A549 (cell line): ENCODE results near the gene THADA. TPM values are rescaled to one million over a fixed set of nuclear protein-coding genes. Genes with fewer than 3 reads are reported as not detected.

Experiments
- ATAC-seq, 2 experiments: fragments of 200-7000 bp in 1 of 2; fragments of >200 bp in 1 of 2; cut with Nextera tagmentation in 1 of 2; cut with Tn5 transposase in 1 of 2; 3 replicates each; pipeline versions ENCODE4 v1.8.0 to v1.9.1; 2018 to 2020; ENCODE audit warnings: mild to moderate bottlenecking in 1 of 2, moderate library complexity in 1 of 2
- CTCF ChIA-PET: fragments of 300-600 bp; sonication (Branson Sonifier 250); formaldehyde crosslinking; extraction: SDS; loops from one replicate; lab custom pipeline; 2021; ENCODE audit warnings: antibody characterized with exemption, inconsistent platforms; lab: Yijun Ruan, JAX
- POLR2A ChIA-PET: fragments of 350-600 bp; formaldehyde crosslinking; extraction: SDS; loops from one replicate; lab custom pipeline; 2021; ENCODE audit warnings: antibody characterized with exemption, inconsistent platforms; lab: Yijun Ruan, JAX
- DNase-seq, 2 experiments: peaks; one replicate each; pipeline versions ENCODE4 v3.0.0 to v3.0.0-alpha.2; 2011 to 2016; ENCODE audit warnings: low read depth in 1 of 2, low spot score in 1 of 2
- FAIRE-seq: peaks from 2 replicates; lab custom pipeline; 2011; peaks lifted over from hg19 to GRCh38; lab: Jason Lieb, UNC
- H3K27ac ChIP-seq, 2 experiments: fragments of >200 bp; sonication (Bioruptor Twin); formaldehyde crosslinking; 3 replicates each; pipeline ENCODE4 v1.5.1; 2016 to 2017
- H3K4me1 ChIP-seq: fragments of >200 bp; sonication (Bioruptor Twin); formaldehyde crosslinking; 3 replicates; pipeline ENCODE4 v1.6.1; 2016
- H3K4me2 ChIP-seq: fragments of >200 bp; sonication (Bioruptor Twin); formaldehyde crosslinking; 3 replicates; pipeline ENCODE4 v1.6.1; 2016
- H3K4me3 ChIP-seq: fragments of >200 bp; sonication (Bioruptor Twin); formaldehyde crosslinking; 3 replicates; pipeline ENCODE4 v1.5.1; 2016
- H3K9me3 ChIP-seq: fragments of >200 bp; sonication (Bioruptor Twin); formaldehyde crosslinking; 3 replicates; pipeline ENCODE4 v1.6.1; 2016
- ATOH8 ChIP-seq: fragments of 250-450 bp; sonication (Bioruptor Pico); IDR thresholded peaks from 2 replicates; pipeline ENCODE4 v1.5.0; 2020; ENCODE audit warnings: low read depth, mild to moderate bottlenecking, moderate library complexity
- CEBPB ChIP-seq, 2 experiments: fragments of >200 bp in 1 of 2; sonication (Bioruptor Twin) in 1 of 2; formaldehyde crosslinking in 1 of 2; IDR thresholded peaks; 2 replicates each; pipeline ENCODE4 v1.6.1; 2012 to 2016
- CHD2 ChIP-seq: fragments of 150-350 bp; IDR thresholded peaks from 2 replicates; pipeline ENCODE4 v1.6.1; 2014; ENCODE audit warnings: low read length; ENCODE audit not compliant: partially characterized antibody
- CHD4 ChIP-seq: fragments of 200-600 bp; sonication (generic); IDR thresholded peaks from 2 replicates; pipeline ENCODE4 v1.6.1; 2016; ENCODE audit warnings: antibody characterized with exemption, mild to moderate bottlenecking, borderline replicate concordance
- E2F6 ChIP-seq: IDR thresholded peaks from 2 replicates; pipeline ENCODE4 v1.6.1; 2012; ENCODE audit warnings: low read depth, borderline replicate concordance
- ELK1 ChIP-seq: fragments of 150-350 bp; IDR thresholded peaks from 2 replicates; pipeline ENCODE4 v1.6.1; 2014; ENCODE audit warnings: low read depth, mild to moderate bottlenecking, low read length
- ESRRA ChIP-seq: fragments of 150-350 bp; IDR thresholded peaks from 2 replicates; pipeline ENCODE4 v1.6.1; 2014; ENCODE audit warnings: mild to moderate bottlenecking, low read length, borderline replicate concordance
- FOSB ChIP-seq: fragments of 250-450 bp; sonication (Bioruptor Pico); IDR thresholded peaks from 2 replicates; pipeline ENCODE4 v1.5.0; 2020; ENCODE audit warnings: mild to moderate bottlenecking, moderate library complexity
- GATA3 ChIP-seq: IDR thresholded peaks from 2 replicates; pipeline ENCODE4 v1.6.1; 2012; ENCODE audit warnings: borderline replicate concordance
- HEYL ChIP-seq: fragments of 250-450 bp; sonication (Bioruptor Pico); IDR thresholded peaks from 2 replicates; pipeline ENCODE4 v1.8.0; 2021; ENCODE audit warnings: mild to moderate bottlenecking, moderate library complexity
- HOXB5 ChIP-seq: fragments of 250-450 bp; sonication (Bioruptor Pico); IDR thresholded peaks from 2 replicates; pipeline ENCODE4 v1.5.0; 2020; ENCODE audit warnings: mild to moderate bottlenecking, moderate library complexity
- MYC ChIP-seq: IDR thresholded peaks from 2 replicates; pipeline ENCODE4 v1.6.1; 2012; ENCODE audit warnings: mild to moderate bottlenecking, inconsistent platforms, low read length, improper control_type of control experiment, borderline replicate concordance
- NFE2L2 ChIP-seq: fragments of 150-350 bp; conservative IDR thresholded peaks from 2 replicates; pipeline ENCODE4 v1.6.1; 2014; ENCODE audit warnings: low read length
- PHF8 ChIP-seq: fragments of 200-600 bp; sonication (generic); IDR thresholded peaks from 2 replicates; pipeline ENCODE4 v1.6.1; 2016; ENCODE audit warnings: low read depth, mild to moderate bottlenecking, antibody characterized with exemption, moderate library complexity, borderline replicate concordance
- POLR2A ChIP-seq: IDR thresholded peaks from 2 replicates; pipeline ENCODE4 v1.6.1; 2012; ENCODE audit warnings: mild to moderate bottlenecking, low read length
- RARB ChIP-seq: fragments of 250-450 bp; sonication (Bioruptor Pico); IDR thresholded peaks from 2 replicates; pipeline ENCODE4 v1.8.0; 2021; ENCODE audit warnings: mild to moderate bottlenecking, moderate library complexity
- REST ChIP-seq: fragments of 200-600 bp; sonication (generic); IDR thresholded peaks from 2 replicates; pipeline ENCODE4 v1.6.1; 2016; ENCODE audit warnings: antibody characterized with exemption, mild to moderate bottlenecking, moderate library complexity
- RFX5 ChIP-seq: fragments of 450-650 bp; IDR thresholded peaks from 2 replicates; pipeline ENCODE4 v1.7.1; 2014; ENCODE audit warnings: antibody characterized with exemption, mild to moderate bottlenecking, moderate library complexity
- RNF2 ChIP-seq: fragments of 200-600 bp; sonication (generic); IDR thresholded peaks from 2 replicates; pipeline ENCODE4 v1.6.1; 2016; ENCODE audit warnings: low read depth, mild to moderate bottlenecking, antibody characterized with exemption, moderate library complexity, borderline replicate concordance
- SREBF2 ChIP-seq: fragments of 450-650 bp; IDR thresholded peaks from 2 replicates; pipeline ENCODE4 v1.6.1; 2014; ENCODE audit warnings: mild to moderate bottlenecking, moderate library complexity
- TFCP2L1 ChIP-seq: fragments of 250-450 bp; sonication (Bioruptor Pico); IDR thresholded peaks from 2 replicates; pipeline ENCODE4 v1.5.0; 2021; ENCODE audit warnings: mild to moderate bottlenecking
- USF2 ChIP-seq: fragments of 450-650 bp; IDR thresholded peaks from 2 replicates; pipeline ENCODE4 v1.6.1; 2014; ENCODE audit warnings: antibody characterized with exemption
- ZFP36 ChIP-seq: fragments of 450-650 bp; IDR thresholded peaks from 2 replicates; pipeline ENCODE4 v1.6.1; 2014; ENCODE audit warnings: borderline replicate concordance; ENCODE audit not compliant: partially characterized antibody
- ZNF302 ChIP-seq: fragments of 250-450 bp; sonication (Bioruptor Pico); IDR thresholded peaks from 2 replicates; pipeline ENCODE4 v1.9.0; 2021; ENCODE audit warnings: inconsistent platforms, mild to moderate bottlenecking, moderate library complexity
- ZSCAN20 ChIP-seq: fragments of 250-450 bp; sonication (Bioruptor Pico); IDR thresholded peaks from 2 replicates; pipeline ENCODE4 v1.8.0; 2022; ENCODE audit warnings: mild to moderate bottlenecking, moderate library complexity
- WGBS: methylation state at CpG from one replicate; pipeline ENCODE4 v1.1.6; 2017; ENCODE audit errors: missing lambda C conversion rate; 5-methylcytosine and 5-hydroxymethylcytosine counted together
- polyA plus RNA-seq, 4 experiments: library from polyadenylated mRNA; depleted of rRNA in 3 of 4; stranded (reverse); fragments of >200 nt; fragmentation: RNase III in 1 of 4; extraction: RNeasy Plus Mini Kit Qiagen cat#74134 plus additional on column Dnase treatment in 1 of 4; gene quantifications; 2 replicates in 3 of 4; 3 replicates in 1 of 4; pipeline ENCODE4 v1.2.3, GENCODE V29; 2011 to 2017

Gene THADA
- polyA plus RNA-seq, 2 of the 4 experiments (the other 2 are of a cell fraction), result 21.8 to 37.9 TPM

GRCh38 chr2:43355399-43355798 is 240.4 kb downstream of the THADA start:
- no peaks in the 10 kb centered on the region for H3K9me3 ChIP-seq
- no peak for TF ChIP-seq MYC
- TF ChIP-seq FOSB (CRISPR knock-in tag), result no peak
- no peak for TF ChIP-seq ZFP36
- TF ChIP-seq REST, result no peak
- TF ChIP-seq SREBF2, result no peak
- no peak for TF ChIP-seq PHF8
- no peak for TF ChIP-seq GATA3
- no peak for TF ChIP-seq HOXB5 (CRISPR knock-in tag)
- no peak for TF ChIP-seq RFX5
- no peak for TF ChIP-seq ATOH8 (CRISPR knock-in tag)
- no peak for TF ChIP-seq ELK1
- no peak for TF ChIP-seq USF2
- no peak for TF ChIP-seq POLR2A
- no peak for TF ChIP-seq RARB
- TF ChIP-seq NFE2L2, result no peak
- TF ChIP-seq TFCP2L1 (CRISPR knock-in tag), result no peak
- no peak for TF ChIP-seq ZNF302 (CRISPR knock-in tag)
- TF ChIP-seq ESRRA, result no peak
- DNase-seq, result no peak
- POLR2A ChIA-PET, result no interaction called here
- H3K4me3 ChIP-seq, result no peak overlapping the region
- ATAC-seq, result no peak
- no peak overlapping the region for H3K4me2 ChIP-seq
- H3K4me1 ChIP-seq, result peaks cover 13% of the 10 kb centered on the region; the same call in 2 of the 3 replicates
- WGBS, result 96% methylated on average over 3 of the region's 3 CpGs
- H3K27ac ChIP-seq, result no peak overlapping the region
- no peak for FAIRE-seq
- CTCF ChIA-PET, result interaction anchor here (2.1 kb wide), 1 partner anchor 25 kb away, joined by 5 read pairs; no protein-coding TSS in a partner anchor

- Histone ChIP-seq H3K9me3 (no peaks in the 10 kb centered on the region), H3K4me2 (0 out of 3 replicates have a peak overlapping the region, but pooled peaks have one; percentile 1), H3K27ac (0 out of 6 replicates have a peak overlapping the region, but pooled peaks of 1 of the 2 experiments have one; percentile 3), H3K4me3 (no peak overlapping the region), H3K4me1 (peaks cover 15% of the 10 kb centered on the region)
- ATAC-seq, result peak in 1 of 2 experiments; percentile 33; a peak in 1 of 6 replicates
- no peak for DNase-seq
- TF ChIP-seq ZFP36 (no peak), HEYL (CRISPR knock-in tag) (no peak), CHD2 (no peak), RNF2 (no peak), E2F6 (no peak), CEBPB (IDR thresholded peaks at IDR 0.05) (no peak), ZSCAN20 (CRISPR knock-in tag) (no peak), MYC (no peak), CHD4 (no peak)
- WGBS, result 12% methylated on average over 3 of the region's 3 CpGs
- ChIA-PET POLR2A (no interaction called here), CTCF (interaction anchor here (1.0 kb wide), 1 partner anchor 9 kb away, joined by 3 read pairs; no protein-coding TSS in a partner anchor)
- FAIRE-seq, result no peak
Measured at GRCh38 chr2:43349904-43350303, 245.9 kb downstream of the THADA start.
